HepG2 (cell line): ENCODE measurements around the gene JAM2. TPM values are rescaled to one million over a fixed set of nuclear protein-coding genes. Genes with fewer than 3 reads are reported as not detected.

ENCODE experiments used
- ATAC-seq: fragments of 200-7000 bp; cut with Tn5 transposase; 3 replicates; pipeline ENCODE4 v1.9.1; 2020; ENCODE audit warnings: mild to moderate bottlenecking, moderate library complexity
- BruUV-seq: library from RNA; stranded (reverse); fragments of 400-500 nt; replicated peaks from 2 replicates; lab custom pipeline; 2021; lab: Mats Ljungman, UMichigan
- CTCF ChIA-PET: fragments of 300-600 bp; formaldehyde crosslinking; extraction: SDS; loops from one replicate; lab custom pipeline; 2021; ENCODE audit warnings: low total read pairs, inconsistent platforms, low intra/inter-chr PET ratio; lab: Yijun Ruan, JAX
- POLR2A ChIA-PET: fragments of 350-600 bp; sonication (Branson Sonifier 250); formaldehyde crosslinking; loops from one replicate; lab custom pipeline; 2020; ENCODE audit warnings: antibody characterized with exemption, inconsistent platforms; lab: Yijun Ruan, JAX
- DNase-seq: peaks from one replicate; pipeline ENCODE4 v3.0.0-alpha.2; 2015; ENCODE audit warnings: low spot score
- FAIRE-seq: peaks from 3 replicates; lab custom pipeline; 2011; peaks lifted over from hg19 to GRCh38; lab: Jason Lieb, UNC
- H2AFZ ChIP-seq: one replicate; pipeline ENCODE4 v1.6.1; 2011; ENCODE audit warnings: low read length, inconsistent platforms
- H3K27ac ChIP-seq: fragments of 300-600 bp; 3 replicates; pipeline ENCODE4 v1.8.0; 2011; ENCODE audit warnings: mixed run types, mild to moderate bottlenecking, mixed read lengths, low read length, inconsistent platforms; ENCODE audit not compliant: insufficient read depth; ENCODE audit errors: extremely low read length
- H3K27me3 ChIP-seq, 2 experiments: fragments of 200-600 bp in 1 of 2; 2 replicates in 1 of 2; 3 replicates in 1 of 2; pipeline versions ENCODE4 v1.6.0 to v1.8.0; 2011; ENCODE audit warnings: low read length in 2 of 2, mild to moderate bottlenecking in 2 of 2, moderate library complexity in 2 of 2, inconsistent platforms in 1 of 2; ENCODE audit not compliant: insufficient read depth in 2 of 2, control insufficient read depth in 1 of 2
- H3K36me3 ChIP-seq, 2 experiments: fragments of 200-600 bp in 1 of 2; replicated peaks in 1 of 2; 2 replicates in 1 of 2; 3 replicates in 1 of 2; pipeline versions ENCODE4 v1.5.1 to v1.8.0; 2011; ENCODE audit warnings: low read length in 2 of 2, inconsistent platforms in 1 of 2; ENCODE audit not compliant: insufficient read depth in 2 of 2, control insufficient read depth in 1 of 2
- H3K4me1 ChIP-seq: 2 replicates; pipeline ENCODE4 v1.5.1; 2012; ENCODE audit warnings: low read length, inconsistent platforms; ENCODE audit not compliant: insufficient read depth
- H3K4me2 ChIP-seq: 2 replicates; pipeline ENCODE4 v1.6.0; 2011; ENCODE audit warnings: low read depth, low read length, inconsistent platforms
- H3K4me3 ChIP-seq, 3 experiments: fragments of 200-600 bp in 1 of 3; sonication (generic), shearing (Covaris generic) in 1 of 3; replicated peaks in 1 of 3; 2 replicates each; pipeline ENCODE4 v1.5.1; 2011 to 2016; ENCODE audit warnings: low read length in 3 of 3, inconsistent platforms in 2 of 3, low read depth in 2 of 3, mild to moderate bottlenecking in 2 of 3, control low read depth in 1 of 3, mixed read lengths in 1 of 3; ENCODE audit not compliant: insufficient read depth in 1 of 3
- H3K79me2 ChIP-seq: one replicate; pipeline ENCODE4 v1.6.1; 2011; ENCODE audit warnings: low read length, inconsistent platforms; ENCODE audit not compliant: insufficient read depth
- H3K9ac ChIP-seq: 2 replicates; pipeline ENCODE4 v1.6.0; 2011; ENCODE audit warnings: mild to moderate bottlenecking, low read depth, low read length, inconsistent platforms; ENCODE audit not compliant: insufficient read depth
- H3K9me3 ChIP-seq: 2 replicates; pipeline ENCODE4 v1.5.1; 2012; ENCODE audit warnings: mild to moderate bottlenecking, low read length
- H4K20me1 ChIP-seq: 2 replicates; pipeline ENCODE4 v1.6.0; 2011; ENCODE audit warnings: inconsistent platforms, mild to moderate bottlenecking, low read length, moderate library complexity; ENCODE audit not compliant: insufficient read depth
- ATF7 ChIP-seq, 2 experiments: fragments of 450-650 bp in 1 of 2; sonication (generic) in 1 of 2; formaldehyde crosslinking in 1 of 2; IDR thresholded peaks; 2 replicates each; pipeline versions ENCODE4 v1.4.0 to v1.6.1; 2016 to 2020; ENCODE audit warnings: antibody characterized with exemption in 1 of 2, mild to moderate bottlenecking in 1 of 2, missing genetic modification reagents in 1 of 2
- CC2D1A ChIP-seq: sonication (generic); formaldehyde crosslinking; IDR thresholded peaks from 2 replicates; pipeline ENCODE4 v1.8.1; 2023; ENCODE audit warnings: mild to moderate bottlenecking, missing genetic modification reagents
- FOXP1 ChIP-seq, 2 experiments: fragments of 450-650 bp in 1 of 2; IDR thresholded peaks; 2 replicates each; pipeline ENCODE4 v1.6.1; 2017 to 2018; ENCODE audit warnings: antibody characterized with exemption in 1 of 2
- HNF4G ChIP-seq, 2 experiments: sonication (generic) in 1 of 2; formaldehyde crosslinking in 1 of 2; IDR thresholded peaks; 2 replicates each; pipeline versions ENCODE4 v1.4.0 to v1.6.1; 2011 to 2020; ENCODE audit warnings: borderline replicate concordance in 2 of 2, low read depth in 2 of 2, mild to moderate bottlenecking in 2 of 2, low read length in 1 of 2, missing genetic modification reagents in 1 of 2, moderate library complexity in 1 of 2
- HNRNPLL ChIP-seq: fragments of 200-400 bp; formaldehyde crosslinking; IDR thresholded peaks from 2 replicates; pipeline ENCODE4 v1.6.1; 2017; ENCODE audit warnings: mild to moderate bottlenecking, low read depth, low read length; ENCODE audit not compliant: poor library complexity, severe bottlenecking
- IRF2 ChIP-seq: IDR thresholded peaks from 2 replicates; pipeline ENCODE4 v1.6.1; 2018; ENCODE audit warnings: missing genetic modification reagents, missing compliant biosample characterization
- NRL ChIP-seq: sonication (generic); formaldehyde crosslinking; IDR thresholded peaks from 2 replicates; pipeline ENCODE4 v1.5.0; 2020; ENCODE audit warnings: missing genetic modification reagents, mild to moderate bottlenecking, moderate library complexity, borderline replicate concordance
- PHF8 ChIP-seq: sonication (generic); formaldehyde crosslinking; IDR thresholded peaks from 2 replicates; pipeline ENCODE4 v1.5.0; 2020; ENCODE audit warnings: missing genetic modification reagents
- RBAK ChIP-seq: sonication (generic); formaldehyde crosslinking; IDR thresholded peaks from 2 replicates; pipeline ENCODE4 v1.5.1; 2020; ENCODE audit warnings: mild to moderate bottlenecking, missing genetic modification reagents
- RBFOX2 ChIP-seq: fragments of 200-400 bp; formaldehyde crosslinking; IDR thresholded peaks from 2 replicates; pipeline ENCODE4 v1.6.1; 2017; ENCODE audit warnings: low read depth, mild to moderate bottlenecking, low read length
- SATB2 ChIP-seq: sonication (generic); formaldehyde crosslinking; IDR thresholded peaks from 2 replicates; pipeline ENCODE4 v1.5.0; 2020; ENCODE audit warnings: missing genetic modification reagents
- TP53 ChIP-seq: sonication (generic); formaldehyde crosslinking; conservative IDR thresholded peaks from 2 replicates; pipeline ENCODE4 v1.4.0; 2020; ENCODE audit warnings: missing genetic modification reagents
- ZNF10 ChIP-seq: sonication (generic); formaldehyde crosslinking; IDR thresholded peaks from 2 replicates; pipeline ENCODE4 v1.4.0; 2020; ENCODE audit warnings: mild to moderate bottlenecking, low read depth, missing genetic modification reagents, borderline replicate concordance
- ZNF282 ChIP-seq: fragments of 450-650 bp; IDR thresholded peaks from 2 replicates; pipeline ENCODE4 v1.6.1; 2018; ENCODE audit not compliant: partially characterized antibody
- ZNF570 ChIP-seq: sonication (generic); formaldehyde crosslinking; IDR thresholded peaks from 2 replicates; pipeline ENCODE4 v1.4.0; 2020; ENCODE audit warnings: mild to moderate bottlenecking, missing genetic modification reagents, borderline replicate concordance
- ZSCAN21 ChIP-seq: sonication (generic); formaldehyde crosslinking; IDR thresholded peaks from 2 replicates; pipeline ENCODE4 v1.8.0; 2022; ENCODE audit warnings: mild to moderate bottlenecking, missing genetic modification reagents, moderate library complexity, borderline replicate concordance
- WGBS: methylation state at CpG from one replicate; pipeline ENCODE4 v1.1.6; 2017; ENCODE audit warnings: low lambda C conversion rate; 5-methylcytosine and 5-hydroxymethylcytosine counted together
- in situ Hi-C: cut with HindIII; loops from 2 replicates; pipeline ENCODE4 v1.10.0; 2017; ENCODE audit warnings: low pct_unique_long_range_greater_than_20kb; ENCODE audit not compliant: extremely low pct_ligation_motif_present
- intact Hi-C: fragments of 100-400 bp; cut with micrococcal nuclease; formaldehyde crosslinking; loops from one replicate; pipeline ENCODE4 v1.10.0; 2022; ENCODE audit not compliant: unreplicated experiment
- polyA plus RNA-seq, 8 experiments: library from polyadenylated mRNA; depleted of rRNA in 3 of 8; stranded (reverse) in 7 of 8; unstranded in 1 of 8; fragments of >200 nt; fragmentation: Illumina TruSeq in 4 of 8; extraction: Trizol in 4 of 8; gene quantifications; 2 replicates each; pipeline versions ENCODE4 v1.2.1 to v1.2.3, GENCODE V29; 2011 to 2016; ENCODE audit warnings: low read depth in 4 of 8, missing spikeins in 1 of 8, mixed read lengths in 1 of 8; ENCODE audit not compliant: insufficient read depth in 1 of 8
- total RNA-seq, 5 experiments: library from RNA; depleted of rRNA; stranded (reverse); fragments of >200 nt; fragmentation: Illumina TruSeq; extraction: Trizol; gene quantifications; 2 replicates each; pipeline ENCODE4 v1.2.3, GENCODE V29; 2016; ENCODE audit warnings: low read depth in 1 of 5
- TF ChIP-seq, protein P1 (sequence below): sonication (generic); formaldehyde crosslinking; IDR thresholded peaks from 2 replicates; pipeline ENCODE4 v1.4.0; 2020; ENCODE audit warnings: mild to moderate bottlenecking, missing genetic modification reagents
- TF ChIP-seq, protein P2 (sequence below): sonication (generic); formaldehyde crosslinking; IDR thresholded peaks from 2 replicates; pipeline ENCODE4 v1.9.0; 2021; ENCODE audit warnings: missing genetic modification reagents, mild to moderate bottlenecking, borderline replicate concordance

Gene JAM2
- total and polyA plus RNA-seq, 2 of the 13 experiments (the other 11 are each of a cell fraction or from before 2014, with no cell fraction given): 0.07 TPM; not detected in 1

DNA sequence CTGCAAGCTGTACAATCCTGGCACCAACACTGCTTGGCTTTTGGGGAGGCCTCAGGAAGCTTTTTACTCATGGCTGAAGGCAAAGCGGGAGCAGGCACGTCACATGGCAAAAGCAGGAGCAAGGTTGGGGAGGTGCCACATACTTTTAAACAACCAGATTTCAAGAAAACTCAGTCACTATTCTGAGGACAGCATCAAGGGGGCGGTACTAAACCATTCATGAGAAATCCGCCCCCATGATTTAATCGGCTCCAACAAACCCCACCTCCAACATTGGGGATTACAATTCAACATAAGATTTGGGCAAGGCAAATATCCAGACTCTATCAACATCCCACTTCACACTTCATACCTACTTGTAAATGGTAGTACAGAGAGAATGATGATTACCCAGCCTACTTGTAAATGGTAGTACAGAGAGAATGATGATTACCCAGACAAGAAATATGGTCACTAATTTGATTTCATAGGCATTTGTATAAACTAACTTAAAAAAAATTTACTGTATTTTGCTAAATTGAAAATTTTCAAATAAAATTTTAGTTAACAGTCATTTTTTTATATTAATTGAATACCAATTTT, 70.7 kb downstream of the JAM2 start:
- Histone ChIP-seq H3K4me3 (no peak overlapping the region), H3K27ac (no peak overlapping the region), H3K36me3 (no peaks in the 10 kb centered on the region), H3K4me2 (no peak overlapping the region), H3K9ac (no peak overlapping the region), H3K79me2 (no peaks in the 10 kb centered on the region), H3K27me3 (no peaks in the 10 kb centered on the region), H3K9me3 (no peaks in the 10 kb centered on the region), H4K20me1 (no peaks in the 10 kb centered on the region), H3K4me1 (no peaks in the 10 kb centered on the region), H2AFZ (no peak overlapping the region)
- DNase-seq (no peak), FAIRE-seq (no peak), ATAC-seq (no peak)
- CTCF ChIA-PET: interaction anchor here (2.5 kb wide), 1 partner anchor 101 kb away, joined by 41 read pairs; the partner anchor contains the start of gene MRPL39
- POLR2A ChIA-PET: no interaction called here
- in situ Hi-C loops (loop anchor here (5.0 kb wide), 1 partner anchor 102 kb away; the partner anchor contains the start of gene MRPL39), intact Hi-C loops (no loop called here)
- TF ChIP-seq TP53 (no peak), ZNF570 (CRISPR knock-in tag) (no peak), SATB2 (CRISPR knock-in tag) (no peak), NRL (no peak)
- BruUV-seq: no TSS peak
- WGBS: 47% methylated on average over 5 of the region's 5 CpGs

DNA sequence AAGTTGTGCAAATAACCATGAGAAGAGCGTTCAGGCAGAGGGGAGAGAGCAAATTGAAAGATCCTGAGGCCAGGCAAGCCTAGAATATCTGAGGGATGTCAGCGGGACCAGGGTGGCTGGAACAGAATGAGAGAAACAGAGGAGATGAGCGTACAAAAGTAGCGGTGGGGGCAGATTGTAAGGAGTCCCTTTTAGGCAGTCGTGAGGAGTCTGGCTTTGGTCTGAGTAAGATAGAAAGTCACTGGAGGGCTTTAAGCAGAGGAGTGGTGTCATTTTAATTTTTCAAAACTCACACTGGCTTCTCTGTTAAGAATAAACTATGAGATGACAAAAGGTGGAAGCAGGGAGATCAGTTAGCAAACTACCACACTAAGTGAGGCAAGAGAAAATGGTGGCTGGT, 71.5 kb downstream of the JAM2 start:
- ChIA-PET CTCF (no interaction called here), POLR2A (no interaction called here)
- intact Hi-C loops: no loop called here
- no peaks in the 10 kb centered on the region for H4K20me1 ChIP-seq
- no peak overlapping the region for H3K27ac ChIP-seq
- H3K4me3 ChIP-seq: no peak overlapping the region
- no peak for ATAC-seq
- no peak for DNase-seq
- FAIRE-seq: no peak
- no peaks in the 10 kb centered on the region for H3K36me3 ChIP-seq
- no peak overlapping the region for H2AFZ ChIP-seq
- WGBS: 50% methylated on average over 5 of the region's 5 CpGs
- no peaks in the 10 kb centered on the region for H3K4me1 ChIP-seq
- H3K27me3 ChIP-seq: no peaks in the 10 kb centered on the region
- H3K79me2 ChIP-seq: no peaks in the 10 kb centered on the region
- H3K9me3 ChIP-seq: no peaks in the 10 kb centered on the region
- no TSS peak for BruUV-seq
- no peak overlapping the region for H3K4me2 ChIP-seq
- no peak overlapping the region for H3K9ac ChIP-seq
- in situ Hi-C loops: no loop called here
- TF ChIP-seq HNF4G (IDR thresholded peaks at IDR 0.05; ENCODE audit: borderline replicate concordance, low read depth, low read length): no peak
- TF ChIP-seq HNF4G (CRISPR knock-in tag; IDR thresholded peaks at IDR 0.05; ENCODE audit: borderline replicate concordance, low read depth): no peak
- no peak for TF ChIP-seq RBAK (CRISPR knock-in tag)
- TF ChIP-seq CC2D1A (CRISPR knock-in tag): no peak
- no peak for TF ChIP-seq HNRNPLL
- no peak for TF ChIP-seq ZNF10 (CRISPR knock-in tag)
- no peak for TF ChIP-seq FOXP1 (IDR thresholded peaks at IDR 0.05)
- TF ChIP-seq FOXP1 (CRISPR knock-in tag; IDR thresholded peaks at IDR 0.05): no peak
- TF ChIP-seq RBFOX2: no peak
- TF ChIP-seq IRF2: no peak
- TF ChIP-seq ATF7 (IDR thresholded peaks at IDR 0.05): no peak
- no peak for TF ChIP-seq ATF7 (CRISPR knock-in tag; IDR thresholded peaks at IDR 0.05)
- TF ChIP-seq PHF8 (CRISPR knock-in tag): no peak
- TF ChIP-seq, protein P1, sequence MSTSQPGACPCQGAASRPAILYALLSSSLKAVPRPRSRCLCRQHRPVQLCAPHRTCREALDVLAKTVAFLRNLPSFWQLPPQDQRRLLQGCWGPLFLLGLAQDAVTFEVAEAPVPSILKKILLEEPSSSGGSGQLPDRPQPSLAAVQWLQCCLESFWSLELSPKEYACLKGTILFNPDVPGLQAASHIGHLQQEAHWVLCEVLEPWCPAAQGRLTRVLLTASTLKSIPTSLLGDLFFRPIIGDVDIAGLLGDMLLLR (CRISPR knock-in tag): no peak
- TF ChIP-seq, protein P2, sequence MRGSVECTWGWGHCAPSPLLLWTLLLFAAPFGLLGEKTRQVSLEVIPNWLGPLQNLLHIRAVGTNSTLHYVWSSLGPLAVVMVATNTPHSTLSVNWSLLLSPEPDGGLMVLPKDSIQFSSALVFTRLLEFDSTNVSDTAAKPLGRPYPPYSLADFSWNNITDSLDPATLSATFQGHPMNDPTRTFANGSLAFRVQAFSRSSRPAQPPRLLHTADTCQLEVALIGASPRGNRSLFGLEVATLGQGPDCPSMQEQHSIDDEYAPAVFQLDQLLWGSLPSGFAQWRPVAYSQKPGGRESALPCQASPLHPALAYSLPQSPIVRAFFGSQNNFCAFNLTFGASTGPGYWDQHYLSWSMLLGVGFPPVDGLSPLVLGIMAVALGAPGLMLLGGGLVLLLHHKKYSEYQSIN (CRISPR knock-in tag): no peak
- TF ChIP-seq ZSCAN21 (CRISPR knock-in tag): no peak
- no peak for TF ChIP-seq ZNF282
